ENCODE data around the gene USP15.
"Not testable (repeated sequence)": the region's sequence is repeated elsewhere in the genome, so short reads cannot be mapped to it uniquely, and the experiment has no call there.

USP15 gene

DNA sequence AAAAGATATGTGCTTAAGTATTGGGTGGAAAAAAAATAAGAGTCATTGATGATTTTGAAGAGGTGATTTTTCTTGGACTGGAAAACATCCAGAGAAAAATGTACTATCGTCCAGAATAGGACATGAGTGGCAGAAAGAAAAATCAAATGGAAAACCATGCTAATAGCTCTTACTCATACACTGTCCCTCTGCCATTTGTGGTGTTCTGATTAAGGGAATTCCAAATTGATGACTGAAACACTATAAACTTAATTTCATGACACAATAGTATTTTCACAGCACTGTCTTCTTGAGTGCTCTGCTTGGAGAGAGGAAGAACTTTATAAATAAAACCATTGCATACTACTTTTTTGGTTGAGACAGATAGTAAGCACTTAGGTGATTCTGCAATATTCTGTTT is 72.4 kb downstream of the USP15 start:
- no peak for DNase-seq

- DNase-seq, result no peak
These were observed 74.9 kb downstream of the USP15 start for GRCh38 chr12:62335057-62335456.

DNA sequence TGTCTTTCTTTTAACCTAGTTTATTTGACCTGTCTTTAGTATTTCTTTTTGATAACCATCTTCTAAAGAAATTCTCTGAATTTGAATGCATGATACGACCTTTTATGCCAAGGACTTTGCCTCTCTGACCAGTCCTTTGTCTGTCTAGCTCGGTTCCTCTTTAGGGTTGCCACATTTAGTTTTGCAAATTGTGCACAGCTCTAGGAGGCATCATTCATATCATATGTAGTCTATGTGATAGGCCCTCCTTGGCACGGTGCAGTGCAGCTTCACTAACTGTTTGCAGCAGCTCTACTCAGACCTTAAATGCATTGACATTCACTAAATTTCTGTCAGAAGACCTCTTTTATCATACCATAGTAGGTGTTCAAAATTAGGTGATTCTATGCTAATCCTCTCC is 75.6 kb downstream of the USP15 start:
- DNase-seq, result no peak

GRCh38 chr12:62337643-62338042 is 77.4 kb downstream of the USP15 start:
- DNase-seq, result not testable (repeated sequence)

- DNase-seq, result not testable (repeated sequence)
These were observed 82.6 kb downstream of the USP15 start for GRCh38 chr12:62342614-62343303.

- not testable (repeated sequence) for DNase-seq
These were observed 83.3 kb downstream of the USP15 start for GRCh38 chr12:62343304-62344120.

GRCh38 chr12:62344731-62345556 is 84.7 kb downstream of the USP15 start:
- DNase-seq, result not testable (repeated sequence)

- DNase-seq, result no peak
These were observed 85.5 kb downstream of the USP15 start for GRCh38 chr12:62345667-62346066.

GRCh38 chr12:62346817-62347216 is 86.6 kb downstream of the USP15 start:
- no peak for DNase-seq

DNA sequence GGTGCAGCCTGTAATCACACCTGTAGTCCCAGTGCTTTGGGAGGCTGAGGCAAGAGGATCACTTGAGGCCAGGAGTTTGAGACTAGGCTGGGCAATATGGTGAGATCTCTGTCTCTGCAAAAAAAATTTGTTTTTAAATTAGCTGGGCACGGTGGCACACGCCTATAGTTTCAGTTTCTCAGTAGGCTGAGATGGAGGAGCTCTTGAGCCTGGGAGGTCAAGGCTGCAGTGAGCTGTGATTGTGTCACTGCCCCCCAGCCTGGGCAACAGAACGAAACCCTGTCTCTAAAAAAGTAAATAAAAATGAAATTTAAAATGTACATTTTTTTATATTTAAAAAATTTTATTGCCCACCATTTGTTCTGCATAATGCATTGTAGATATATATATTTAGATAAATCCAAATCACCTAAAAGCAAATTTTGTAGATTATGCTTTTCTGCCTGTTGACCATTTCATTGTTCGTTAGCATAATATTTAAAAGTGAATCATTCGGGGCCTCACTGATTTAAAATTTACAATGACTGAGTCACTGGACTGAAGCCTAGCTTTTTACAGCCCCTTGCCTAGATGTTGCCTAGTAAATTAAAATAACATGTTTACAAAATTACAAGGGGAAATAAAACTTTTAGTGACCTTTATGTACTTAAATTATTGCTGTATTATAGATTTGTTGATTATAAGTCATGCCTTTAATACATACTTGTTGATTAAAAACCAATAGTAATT is 87.9 kb downstream of the USP15 start:
- no peak for DNase-seq

- DNase-seq, result no peak
These were observed 90.3 kb downstream of the USP15 start for GRCh38 chr12:62350554-62350953.

GRCh38 chr12:62351326-62351725 is 91.1 kb downstream of the USP15 start:
- no peak for DNase-seq

DNA sequence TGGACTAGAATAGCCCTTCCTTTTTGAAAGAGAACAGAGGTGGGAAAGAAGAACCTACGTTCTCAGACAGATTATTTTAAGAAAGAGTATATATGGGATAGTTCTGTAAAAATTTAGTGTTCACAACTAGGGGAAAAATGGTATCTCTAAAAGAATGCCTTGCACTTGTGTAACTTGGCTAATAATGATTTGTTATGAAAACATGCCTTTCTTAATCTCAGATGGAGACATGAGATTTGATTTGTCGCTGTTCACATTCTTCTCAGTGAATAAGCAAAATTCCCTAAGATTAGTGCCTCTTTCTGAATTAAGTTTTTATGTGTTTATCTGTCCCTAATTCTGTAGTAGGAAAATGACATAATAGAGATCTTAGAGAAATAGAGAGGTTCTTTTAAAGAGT is 100.8 kb downstream of the USP15 start:
- no peak for DNase-seq

DNA sequence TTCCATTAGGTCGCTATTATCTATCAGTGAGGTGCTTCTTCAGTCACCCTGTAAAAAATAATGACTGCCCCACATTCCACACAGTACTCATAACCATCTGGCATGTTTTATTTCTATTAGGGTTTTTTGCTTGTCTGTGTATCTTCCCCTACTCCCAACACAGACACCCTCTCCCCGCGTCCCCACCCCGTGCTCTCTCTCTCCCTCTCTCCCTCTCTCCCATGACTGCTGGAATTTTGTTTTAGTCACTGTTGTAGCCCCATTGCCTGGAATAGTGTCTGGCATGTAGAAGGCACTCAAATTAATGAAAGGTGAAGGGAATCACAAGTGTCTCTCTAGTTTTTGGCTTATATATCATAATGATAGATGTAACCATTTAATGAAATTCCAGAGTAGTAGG is 103.3 kb downstream of the USP15 start:
- no peak for DNase-seq

GRCh38 chr12:62364697-62365096 is 104.5 kb downstream of the USP15 start:
- DNase-seq, result not testable (repeated sequence)

DNA sequence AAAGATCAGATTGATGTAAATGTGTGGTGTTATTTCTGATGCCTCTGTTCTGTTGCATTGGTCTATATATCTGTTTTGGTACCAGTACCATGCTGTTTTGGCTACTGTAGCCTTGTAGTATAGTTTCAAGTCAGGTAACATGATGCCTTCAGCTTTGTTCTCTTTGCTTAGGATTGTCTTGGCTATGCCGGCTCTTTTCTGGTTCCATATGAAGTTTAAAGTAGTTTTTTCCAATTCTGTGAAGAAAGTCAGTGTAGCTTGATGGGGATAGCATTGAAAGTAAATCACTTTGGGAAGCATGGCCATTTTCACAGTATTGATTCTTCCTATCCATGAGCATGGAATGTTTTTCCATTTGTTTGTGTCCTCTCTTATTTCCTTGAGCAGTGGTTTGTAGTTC is 105.6 kb downstream of the USP15 start:
- not testable (repeated sequence) for DNase-seq

GRCh38 chr12:62368430-62369223 is 108.4 kb downstream of the USP15 start:
- DNase-seq, result not testable (repeated sequence)

GRCh38 chr12:62370189-62370588 is 110.0 kb downstream of the USP15 start:
- no peak for DNase-seq

- no peak for DNase-seq
These were observed 111.5 kb downstream of the USP15 start for GRCh38 chr12:62371661-62372060.

DNA sequence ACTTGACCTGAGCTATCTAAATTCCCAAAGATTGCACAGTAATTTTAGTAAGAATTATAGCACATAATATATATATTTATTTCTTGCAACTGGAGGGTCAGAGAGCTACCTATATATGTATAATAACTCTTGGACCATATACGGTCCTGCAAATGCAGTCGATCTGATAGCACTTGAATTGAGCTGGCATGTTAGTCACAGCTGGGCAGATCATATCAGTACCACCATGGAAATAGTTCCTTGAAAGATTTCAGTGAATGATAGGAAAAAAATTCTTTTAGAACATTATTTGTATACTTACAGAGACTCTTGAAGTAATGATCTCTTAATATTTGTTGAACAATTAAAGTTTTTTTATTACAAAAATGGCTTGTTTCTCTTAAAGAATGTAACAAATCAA is 111.9 kb downstream of the USP15 start:
- no peak for DNase-seq

GRCh38 chr12:62372825-62373224 is 112.6 kb downstream of the USP15 start:
- no peak for DNase-seq

GRCh38 chr12:62375603-62376002 is 115.4 kb downstream of the USP15 start:
- DNase-seq, result no peak
